Type B pancreatic cell (in vitro differentiated cells): ENCODE results near the gene TANC2. TPM values are rescaled to one million over a fixed set of nuclear protein-coding genes. Genes with fewer than 3 reads are reported as not detected.

Experiments used
- DNase-seq: peaks from one replicate; pipeline ENCODE4 v3.0.0; 2021; ENCODE audit warnings: mixed read lengths; ENCODE audit not compliant: unreplicated experiment; ENCODE audit errors: extremely low spot score
- H3K27ac Mint-ChIP-seq: 2 replicates; pipeline ENCODE4 v1.8.0; 2021; ENCODE audit warnings: mild to moderate bottlenecking, mixed read lengths
- H3K27me3 Mint-ChIP-seq: 2 replicates; pipeline ENCODE4 v1.8.0; 2021; ENCODE audit warnings: mixed read lengths
- H3K36me3 Mint-ChIP-seq: 2 replicates; pipeline ENCODE4 v1.8.0; 2021; ENCODE audit warnings: mixed read lengths
- H3K4me1 Mint-ChIP-seq: one replicate; pipeline ENCODE4 v1.8.0; 2021; ENCODE audit warnings: mixed read lengths; ENCODE audit not compliant: unreplicated experiment
- H3K4me3 Mint-ChIP-seq: 2 replicates; pipeline ENCODE4 v1.8.0; 2021; ENCODE audit warnings: mild to moderate bottlenecking, mixed read lengths
- H3K9me3 Mint-ChIP-seq: 2 replicates; pipeline ENCODE4 v1.8.0; 2021; ENCODE audit warnings: mixed read lengths
- CTCF ChIP-seq: fragments of 200-600 bp; sonication (generic); conservative IDR thresholded peaks from 2 replicates; pipeline ENCODE4 v1.5.0; 2021; ENCODE audit warnings: antibody characterized with exemption, mild to moderate bottlenecking
- total RNA-seq: library from RNA; stranded (reverse); gene quantifications from 2 replicates; pipeline ENCODE4 v1.2.1, GENCODE V29; 2021; ENCODE audit warnings: low replicate concordance

The TANC2 gene
- total RNA-seq, 1 donor from 2014 or later = 50.6 TPM

GRCh38 chr17:62965174-62965685 lies 805 bp upstream of the TANC2 start:
- peaks cover 29% of the 10 kb centered on the region for H3K27me3 Mint-ChIP-seq
- peaks cover 17% of the 10 kb centered on the region for H3K4me1 Mint-ChIP-seq
- peak overlapping the region; percentile 92 for H3K4me3 Mint-ChIP-seq
- DNase-seq = no peak
- H3K36me3 Mint-ChIP-seq = no peaks in the 10 kb centered on the region
- no peak for TF ChIP-seq CTCF
- peak overlapping the region; percentile 94 for H3K27ac Mint-ChIP-seq
- H3K9me3 Mint-ChIP-seq = no peaks in the 10 kb centered on the region

DNA sequence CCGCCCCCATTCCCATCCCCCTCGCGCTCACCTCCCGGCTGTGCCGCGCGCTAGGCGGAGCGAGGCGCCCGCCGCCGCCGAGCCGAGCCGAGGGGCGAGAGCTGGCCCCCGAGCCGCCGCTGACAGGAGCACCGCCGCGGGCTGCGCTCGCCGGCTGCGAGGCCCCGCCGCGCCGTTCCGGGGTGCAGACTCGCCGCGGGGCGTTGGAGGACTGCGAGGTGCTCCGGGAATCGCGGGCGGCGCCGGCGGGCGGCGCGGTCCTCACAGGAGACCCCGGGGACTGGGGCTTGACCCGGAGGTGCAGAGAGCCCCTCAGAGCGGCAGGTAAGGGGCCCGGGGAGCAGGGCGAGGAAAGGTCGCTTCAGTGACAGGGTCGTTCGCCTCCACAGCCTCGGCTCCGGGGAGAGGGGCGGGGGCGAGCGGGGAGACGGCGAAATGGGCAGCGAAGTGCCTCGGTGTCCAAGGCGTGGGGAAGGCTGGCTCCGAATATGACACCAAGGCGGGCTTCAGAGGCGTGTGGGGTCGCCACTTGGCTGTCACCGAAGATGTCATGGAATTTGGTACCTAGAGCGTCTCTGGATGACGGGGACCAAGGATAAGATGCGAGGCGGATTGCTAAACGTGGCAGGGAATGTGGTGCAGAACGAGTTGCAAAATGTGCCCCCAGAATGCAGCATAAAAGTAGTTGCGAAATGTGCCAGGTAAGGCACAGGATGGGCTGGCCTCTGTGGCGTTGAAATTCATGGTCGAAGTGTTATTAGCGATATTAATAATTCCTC lies 580 bp downstream of the TANC2 start:
- Mint-ChIP-seq H3K36me3 (no peaks in the 10 kb centered on the region), H3K27me3 (peaks cover 22% of the 10 kb centered on the region), H3K27ac (peak overlapping the region; percentile 39), H3K4me1 (peaks cover 17% of the 10 kb centered on the region), H3K9me3 (no peaks in the 10 kb centered on the region), H3K4me3 (peak overlapping the region; percentile 92)
- no peak for DNase-seq
- TF ChIP-seq CTCF = no peak

- peak overlapping the region; percentile 39 for H3K27ac Mint-ChIP-seq
These were observed 1.1 kb downstream of the TANC2 start for GRCh38 chr17:62967205-62967529.

GRCh38 chr17:62968445-62968923 lies 2.4 kb downstream of the TANC2 start:
- TF ChIP-seq CTCF = peak; percentile 89
- Mint-ChIP-seq H3K4me3 (peak overlapping the region; percentile 83), H3K4me1 (peaks cover 17% of the 10 kb centered on the region), H3K9me3 (no peaks in the 10 kb centered on the region), H3K27me3 (peaks cover 9% of the 10 kb centered on the region), H3K27ac (peak overlapping the region; percentile 65), H3K36me3 (no peaks in the 10 kb centered on the region)
- DNase-seq = no peak

More at GRCh38 chr17:62967205-62967529, 1.1 kb downstream of the TANC2 start:
- H3K36me3 Mint-ChIP-seq = no peaks in the 10 kb centered on the region
- H3K9me3 Mint-ChIP-seq = no peaks in the 10 kb centered on the region
- H3K4me3 Mint-ChIP-seq = peak overlapping the region; percentile 92
- no peak for DNase-seq
- H3K27me3 Mint-ChIP-seq = peaks cover 21% of the 10 kb centered on the region
- no peak for TF ChIP-seq CTCF
- peaks cover 17% of the 10 kb centered on the region for H3K4me1 Mint-ChIP-seq

GRCh38 chr17:62970610-62971009 lies 4.6 kb downstream of the TANC2 start:
- no peak overlapping the region for H3K4me3 Mint-ChIP-seq
- no peaks in the 10 kb centered on the region for H3K36me3 Mint-ChIP-seq
- H3K9me3 Mint-ChIP-seq = no peaks in the 10 kb centered on the region
- H3K27ac Mint-ChIP-seq = no peak overlapping the region
- DNase-seq = no peak
- H3K27me3 Mint-ChIP-seq = peaks cover 5% of the 10 kb centered on the region
- TF ChIP-seq CTCF = no peak
- H3K4me1 Mint-ChIP-seq = peaks cover 13% of the 10 kb centered on the region
